HepG2 (cell line): ENCODE measurements around the gene PODN. TPM values are rescaled to one million over a fixed set of nuclear protein-coding genes. Genes with fewer than 3 reads are reported as not detected.

ENCODE experiments used
- HDAC1 ChIP-seq: sonication (generic); formaldehyde crosslinking; IDR thresholded peaks from 2 replicates; pipeline ENCODE4 v1.5.1; 2020; ENCODE audit warnings: mild to moderate bottlenecking, missing genetic modification reagents
- HOXA3 ChIP-seq: sonication (generic); formaldehyde crosslinking; IDR thresholded peaks from 2 replicates; pipeline ENCODE4 v1.5.0; 2020; ENCODE audit warnings: missing genetic modification reagents
- IKZF1 ChIP-seq: fragments of 450-650 bp; IDR thresholded peaks from 2 replicates; pipeline ENCODE4 v1.7.1; 2016
- REXO4 ChIP-seq: sonication (generic); formaldehyde crosslinking; IDR thresholded peaks from 2 replicates; pipeline ENCODE4 v1.8.0; 2022; ENCODE audit warnings: missing genetic modification reagents, mild to moderate bottlenecking, borderline replicate concordance
- SALL1 ChIP-seq: sonication (generic); formaldehyde crosslinking; IDR thresholded peaks from 2 replicates; pipeline ENCODE4 v1.8.0; 2022; ENCODE audit warnings: mild to moderate bottlenecking, missing genetic modification reagents
- SOX13 ChIP-seq, 3 experiments: fragments of 450-650 bp in 1 of 3; sonication (generic) in 1 of 3; formaldehyde crosslinking in 1 of 3; IDR thresholded peaks in 2 of 3; conservative IDR thresholded peaks in 1 of 3; 2 replicates each; pipeline versions ENCODE4 v1.5.0 to v1.6.1; 2016 to 2020; ENCODE audit warnings: antibody characterized with exemption in 1 of 3, mild to moderate bottlenecking in 1 of 3, missing compliant biosample characterization in 1 of 3, missing genetic modification reagents in 1 of 3, moderate library complexity in 1 of 3
- ZFP1 ChIP-seq: IDR thresholded peaks from 2 replicates; pipeline ENCODE4 v1.6.1; 2016
- ZKSCAN5 ChIP-seq: sonication (generic); formaldehyde crosslinking; IDR thresholded peaks from 2 replicates; pipeline ENCODE4 v1.5.1; 2020; ENCODE audit warnings: mild to moderate bottlenecking, missing genetic modification reagents
- ZNF232 ChIP-seq: sonication (generic); formaldehyde crosslinking; IDR thresholded peaks from 2 replicates; pipeline ENCODE4 v1.4.0; 2020; ENCODE audit warnings: missing genetic modification reagents, borderline replicate concordance
- ZNF678 ChIP-seq: sonication (generic); formaldehyde crosslinking; IDR thresholded peaks from 2 replicates; pipeline ENCODE4 v1.4.0; 2020; ENCODE audit warnings: mild to moderate bottlenecking, missing genetic modification reagents
- polyA plus RNA-seq, 8 experiments: library from polyadenylated mRNA; depleted of rRNA in 3 of 8; stranded (reverse) in 7 of 8; unstranded in 1 of 8; fragments of >200 nt; fragmentation: Illumina TruSeq in 4 of 8; extraction: Trizol in 4 of 8; gene quantifications; 2 replicates each; pipeline versions ENCODE4 v1.2.1 to v1.2.3, GENCODE V29; 2011 to 2016; ENCODE audit warnings: low read depth in 4 of 8, missing spikeins in 1 of 8, mixed read lengths in 1 of 8; ENCODE audit not compliant: insufficient read depth in 1 of 8
- total RNA-seq, 5 experiments: library from RNA; depleted of rRNA; stranded (reverse); fragments of >200 nt; fragmentation: Illumina TruSeq; extraction: Trizol; gene quantifications; 2 replicates each; pipeline ENCODE4 v1.2.3, GENCODE V29; 2016; ENCODE audit warnings: low read depth in 1 of 5
- TF ChIP-seq, protein P1 (sequence below): sonication (generic); formaldehyde crosslinking; conservative IDR thresholded peaks from 2 replicates; pipeline ENCODE4 v1.4.0; 2020; ENCODE audit warnings: mild to moderate bottlenecking, missing genetic modification reagents, moderate library complexity
- TF ChIP-seq, protein P2 (sequence below): sonication (generic); formaldehyde crosslinking; IDR thresholded peaks from 2 replicates; pipeline ENCODE4 v1.5.1; 2020; ENCODE audit warnings: mild to moderate bottlenecking, missing genetic modification reagents, borderline replicate concordance
- TF ChIP-seq, protein P3 (sequence below): sonication (generic); formaldehyde crosslinking; IDR thresholded peaks from 2 replicates; pipeline ENCODE4 v1.8.0; 2022; ENCODE audit warnings: mild to moderate bottlenecking, missing genetic modification reagents; ENCODE audit not compliant: insufficient replicate concordance
- TF ChIP-seq, protein P4 (sequence below): sonication (generic); formaldehyde crosslinking; IDR thresholded peaks from 2 replicates; pipeline ENCODE4 v1.4.0; 2020; ENCODE audit warnings: mild to moderate bottlenecking, missing genetic modification reagents
- TF ChIP-seq, protein P5 (sequence below): sonication (generic); formaldehyde crosslinking; conservative IDR thresholded peaks from 2 replicates; pipeline ENCODE4 v1.4.0; 2020; ENCODE audit warnings: missing genetic modification reagents
- TF ChIP-seq, protein P6 (sequence below): sonication (generic); formaldehyde crosslinking; IDR thresholded peaks from 2 replicates; pipeline ENCODE4 v1.8.1; 2023; ENCODE audit warnings: mild to moderate bottlenecking, inconsistent platforms, moderate library complexity, missing genetic modification reagents, borderline replicate concordance

Gene PODN
- total and polyA plus RNA-seq, 2 of the 13 experiments (the other 11 are each of a cell fraction or from before 2014, with no cell fraction given) = 0.13 TPM; not detected in 1

DNA sequence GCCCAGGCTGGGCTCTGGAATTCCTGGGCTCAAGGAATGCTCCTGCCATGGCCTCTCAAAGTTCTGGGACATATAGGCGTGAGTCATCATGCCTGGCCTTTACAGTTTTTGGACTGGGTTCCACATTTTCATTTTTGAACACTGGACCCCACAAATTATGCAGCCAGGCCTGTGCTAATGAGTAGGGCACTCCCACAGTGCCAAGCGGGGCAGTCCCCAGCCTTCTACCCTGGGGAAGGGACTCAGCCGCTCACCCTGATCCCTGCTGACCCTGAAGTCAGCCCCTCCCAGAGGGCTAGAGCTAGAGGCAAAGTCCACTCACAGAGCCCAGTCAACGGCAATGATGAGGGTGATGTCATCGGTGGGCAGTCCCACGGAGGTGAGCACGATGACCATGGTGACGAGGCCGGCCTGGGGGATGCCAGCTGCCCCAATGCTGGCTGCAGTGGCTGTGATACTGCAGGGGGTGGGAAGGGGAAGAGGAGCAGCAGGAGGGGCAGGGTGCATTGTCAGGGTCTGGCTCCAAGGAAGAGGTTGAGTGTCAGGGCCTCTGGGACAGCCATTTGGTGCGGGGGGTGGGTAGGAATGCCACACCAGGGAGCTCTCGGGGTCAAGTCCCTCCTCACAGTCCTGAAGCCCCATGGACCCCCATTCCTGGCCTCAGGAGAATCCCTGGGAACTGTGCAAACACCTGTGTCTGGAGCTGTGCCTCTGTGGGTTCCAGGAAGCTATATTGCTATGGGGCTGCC, 27.6 kb downstream of the PODN start (continued):
- TF ChIP-seq, protein P1, sequence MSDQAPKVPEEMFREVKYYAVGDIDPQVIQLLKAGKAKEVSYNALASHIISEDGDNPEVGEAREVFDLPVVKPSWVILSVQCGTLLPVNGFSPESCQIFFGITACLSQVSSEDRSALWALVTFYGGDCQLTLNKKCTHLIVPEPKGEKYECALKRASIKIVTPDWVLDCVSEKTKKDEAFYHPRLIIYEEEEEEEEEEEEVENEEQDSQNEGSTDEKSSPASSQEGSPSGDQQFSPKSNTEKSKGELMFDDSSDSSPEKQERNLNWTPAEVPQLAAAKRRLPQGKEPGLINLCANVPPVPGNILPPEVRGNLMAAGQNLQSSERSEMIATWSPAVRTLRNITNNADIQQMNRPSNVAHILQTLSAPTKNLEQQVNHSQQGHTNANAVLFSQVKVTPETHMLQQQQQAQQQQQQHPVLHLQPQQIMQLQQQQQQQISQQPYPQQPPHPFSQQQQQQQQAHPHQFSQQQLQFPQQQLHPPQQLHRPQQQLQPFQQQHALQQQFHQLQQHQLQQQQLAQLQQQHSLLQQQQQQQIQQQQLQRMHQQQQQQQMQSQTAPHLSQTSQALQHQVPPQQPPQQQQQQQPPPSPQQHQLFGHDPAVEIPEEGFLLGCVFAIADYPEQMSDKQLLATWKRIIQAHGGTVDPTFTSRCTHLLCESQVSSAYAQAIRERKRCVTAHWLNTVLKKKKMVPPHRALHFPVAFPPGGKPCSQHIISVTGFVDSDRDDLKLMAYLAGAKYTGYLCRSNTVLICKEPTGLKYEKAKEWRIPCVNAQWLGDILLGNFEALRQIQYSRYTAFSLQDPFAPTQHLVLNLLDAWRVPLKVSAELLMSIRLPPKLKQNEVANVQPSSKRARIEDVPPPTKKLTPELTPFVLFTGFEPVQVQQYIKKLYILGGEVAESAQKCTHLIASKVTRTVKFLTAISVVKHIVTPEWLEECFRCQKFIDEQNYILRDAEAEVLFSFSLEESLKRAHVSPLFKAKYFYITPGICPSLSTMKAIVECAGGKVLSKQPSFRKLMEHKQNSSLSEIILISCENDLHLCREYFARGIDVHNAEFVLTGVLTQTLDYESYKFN = peak; percentile 92
- TF ChIP-seq ZNF678 (CRISPR knock-in tag) (no peak), ZFP1 (no peak), ZNF232 (CRISPR knock-in tag) (no peak), HOXA3 (CRISPR knock-in tag) (peak; percentile 83), ZKSCAN5 (CRISPR knock-in tag) (peak; percentile 100), SALL1 (peak; percentile 91), SOX13 (IDR thresholded peaks at IDR 0.05) (no peak), SOX13 (CRISPR knock-in tag; conservative IDR thresholded peaks at IDR 0.05 in 1 of 2, IDR thresholded peaks at IDR 0.05 in 1 of 2) (peak in 1 of 2 experiments; percentile 58; a peak in 2 of 4 replicates), IKZF1 (no peak), HDAC1 (peak; percentile 82), REXO4 (CRISPR knock-in tag) (no peak)
- TF ChIP-seq, protein P2, sequence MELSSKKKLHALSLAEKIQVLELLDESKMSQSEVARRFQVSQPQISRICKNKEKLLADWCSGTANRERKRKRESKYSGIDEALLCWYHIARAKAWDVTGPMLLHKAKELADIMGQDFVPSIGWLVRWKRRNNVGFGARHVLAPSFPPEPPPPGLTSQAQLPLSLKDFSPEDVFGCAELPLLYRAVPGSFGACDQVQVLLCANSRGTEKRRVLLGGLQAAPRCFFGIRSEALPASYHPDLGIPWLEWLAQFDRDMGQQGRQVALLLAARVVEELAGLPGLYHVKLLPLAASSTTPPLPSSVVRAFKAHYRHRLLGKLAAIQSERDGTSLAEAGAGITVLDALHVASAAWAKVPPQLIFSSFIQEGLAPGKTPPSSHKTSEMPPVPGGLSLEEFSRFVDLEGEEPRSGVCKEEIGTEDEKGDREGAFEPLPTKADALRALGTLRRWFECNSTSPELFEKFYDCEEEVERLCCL = no peak
- TF ChIP-seq, protein P3, sequence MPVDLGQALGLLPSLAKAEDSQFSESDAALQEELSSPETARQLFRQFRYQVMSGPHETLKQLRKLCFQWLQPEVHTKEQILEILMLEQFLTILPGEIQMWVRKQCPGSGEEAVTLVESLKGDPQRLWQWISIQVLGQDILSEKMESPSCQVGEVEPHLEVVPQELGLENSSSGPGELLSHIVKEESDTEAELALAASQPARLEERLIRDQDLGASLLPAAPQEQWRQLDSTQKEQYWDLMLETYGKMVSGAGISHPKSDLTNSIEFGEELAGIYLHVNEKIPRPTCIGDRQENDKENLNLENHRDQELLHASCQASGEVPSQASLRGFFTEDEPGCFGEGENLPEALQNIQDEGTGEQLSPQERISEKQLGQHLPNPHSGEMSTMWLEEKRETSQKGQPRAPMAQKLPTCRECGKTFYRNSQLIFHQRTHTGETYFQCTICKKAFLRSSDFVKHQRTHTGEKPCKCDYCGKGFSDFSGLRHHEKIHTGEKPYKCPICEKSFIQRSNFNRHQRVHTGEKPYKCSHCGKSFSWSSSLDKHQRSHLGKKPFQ = no peak
- TF ChIP-seq, protein P4, sequence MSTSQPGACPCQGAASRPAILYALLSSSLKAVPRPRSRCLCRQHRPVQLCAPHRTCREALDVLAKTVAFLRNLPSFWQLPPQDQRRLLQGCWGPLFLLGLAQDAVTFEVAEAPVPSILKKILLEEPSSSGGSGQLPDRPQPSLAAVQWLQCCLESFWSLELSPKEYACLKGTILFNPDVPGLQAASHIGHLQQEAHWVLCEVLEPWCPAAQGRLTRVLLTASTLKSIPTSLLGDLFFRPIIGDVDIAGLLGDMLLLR = no peak
- TF ChIP-seq, protein P5, sequence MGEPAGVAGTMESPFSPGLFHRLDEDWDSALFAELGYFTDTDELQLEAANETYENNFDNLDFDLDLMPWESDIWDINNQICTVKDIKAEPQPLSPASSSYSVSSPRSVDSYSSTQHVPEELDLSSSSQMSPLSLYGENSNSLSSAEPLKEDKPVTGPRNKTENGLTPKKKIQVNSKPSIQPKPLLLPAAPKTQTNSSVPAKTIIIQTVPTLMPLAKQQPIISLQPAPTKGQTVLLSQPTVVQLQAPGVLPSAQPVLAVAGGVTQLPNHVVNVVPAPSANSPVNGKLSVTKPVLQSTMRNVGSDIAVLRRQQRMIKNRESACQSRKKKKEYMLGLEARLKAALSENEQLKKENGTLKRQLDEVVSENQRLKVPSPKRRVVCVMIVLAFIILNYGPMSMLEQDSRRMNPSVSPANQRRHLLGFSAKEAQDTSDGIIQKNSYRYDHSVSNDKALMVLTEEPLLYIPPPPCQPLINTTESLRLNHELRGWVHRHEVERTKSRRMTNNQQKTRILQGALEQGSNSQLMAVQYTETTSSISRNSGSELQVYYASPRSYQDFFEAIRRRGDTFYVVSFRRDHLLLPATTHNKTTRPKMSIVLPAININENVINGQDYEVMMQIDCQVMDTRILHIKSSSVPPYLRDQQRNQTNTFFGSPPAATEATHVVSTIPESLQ (CRISPR knock-in tag) = no peak
- TF ChIP-seq, protein P6, sequence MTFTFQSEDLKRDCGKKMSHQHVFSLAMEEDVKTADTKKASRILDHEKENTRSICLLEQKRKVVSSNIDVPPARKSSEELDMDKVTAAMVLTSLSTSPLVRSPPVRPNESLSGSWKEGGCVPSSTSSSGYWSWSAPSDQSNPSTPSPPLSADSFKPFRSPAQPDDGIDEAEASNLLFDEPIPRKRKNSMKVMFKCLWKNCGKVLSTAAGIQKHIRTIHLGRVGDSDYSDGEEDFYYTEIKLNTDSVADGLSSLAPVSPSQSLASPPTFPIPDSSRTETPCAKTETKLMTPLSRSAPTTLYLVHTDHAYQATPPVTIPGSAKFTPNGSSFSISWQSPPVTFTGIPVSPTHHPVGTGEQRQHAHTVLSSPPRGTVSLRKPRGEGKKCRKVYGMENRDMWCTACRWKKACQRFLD (CRISPR knock-in tag) = no peak
